HG03354 (cell line): ENCODE data around the gene ADAM23.

Experiments
- ATAC-seq: cut with Tn5 transposase; IDR thresholded peaks from one replicate; pipeline ENCODE4 v1.9.1; 2021; ENCODE audit warnings: mild to moderate bottlenecking; ENCODE audit not compliant: unreplicated experiment, poor library complexity, severe bottlenecking

The ADAM23 gene

DNA sequence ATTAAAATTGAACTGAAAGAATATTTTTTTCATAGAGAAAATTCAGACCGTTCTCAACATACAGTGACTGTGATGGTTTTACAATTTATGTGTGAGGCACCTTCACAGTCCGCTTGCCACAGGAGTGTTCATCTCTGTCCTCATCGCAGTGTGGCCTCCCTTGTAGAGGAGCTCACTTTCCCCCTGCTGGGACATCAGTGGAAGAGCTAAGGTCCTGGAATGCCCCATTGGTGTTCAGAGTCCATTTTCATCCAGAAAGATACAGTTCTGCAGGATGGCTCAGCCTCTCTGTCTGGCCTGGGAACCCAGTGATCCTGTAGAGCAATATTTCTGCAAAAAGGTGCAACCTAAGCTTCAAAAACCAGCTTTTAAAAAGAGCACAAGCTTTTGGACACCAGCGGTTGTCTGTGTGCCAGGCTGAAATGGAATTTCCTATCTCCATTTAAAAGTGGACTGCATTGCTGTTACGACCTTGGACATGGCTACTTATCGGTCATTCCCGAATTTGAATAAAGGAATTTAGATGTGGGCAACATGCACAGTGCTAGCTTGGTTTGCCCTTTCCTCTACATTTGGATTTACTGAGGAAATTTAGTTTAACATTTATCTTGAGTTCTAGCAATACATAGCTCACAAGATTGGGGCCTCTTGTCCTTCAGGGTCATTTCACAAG lies 172.2 kb downstream of the ADAM23 start:
- ATAC-seq: no peak

DNA sequence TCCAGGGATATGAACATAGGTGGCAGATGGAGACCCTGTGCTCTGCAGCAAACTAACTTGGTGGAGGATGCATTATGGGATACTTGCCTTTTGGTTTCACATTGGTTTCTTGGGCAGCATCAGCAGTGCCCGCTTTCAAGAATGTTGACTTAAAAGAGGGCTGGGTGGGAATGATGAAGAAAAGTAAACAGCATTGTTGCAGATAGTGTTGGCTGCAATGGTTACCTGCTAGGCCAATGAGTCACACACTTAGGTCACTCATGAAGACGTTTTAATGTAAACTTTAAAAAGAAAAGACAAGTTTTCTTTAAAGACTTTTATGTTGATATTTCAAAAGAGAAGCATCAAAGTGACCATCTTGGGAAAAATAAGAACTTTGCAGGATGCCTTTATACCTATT lies 172.8 kb downstream of the ADAM23 start:
- no peak for ATAC-seq

DNA sequence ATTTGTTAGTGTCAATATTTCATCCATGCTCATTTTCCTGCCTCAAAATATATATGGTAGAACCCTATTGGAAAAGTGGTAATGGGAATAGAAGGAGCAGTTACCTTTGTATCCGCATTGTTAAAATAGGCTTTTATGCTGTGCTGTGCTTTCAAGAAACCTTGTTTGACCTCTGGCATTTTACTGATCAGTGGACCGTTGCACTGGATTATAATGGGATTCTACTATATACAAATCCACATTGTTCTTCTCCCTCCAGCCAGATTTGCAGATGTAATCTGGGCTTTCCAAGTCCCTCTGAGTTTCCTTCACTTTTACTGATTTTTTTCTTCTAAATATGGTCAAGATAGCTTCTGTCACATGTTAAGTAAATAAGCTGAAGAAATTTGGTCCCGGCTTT lies 175.7 kb downstream of the ADAM23 start:
- ATAC-seq: no peak

DNA sequence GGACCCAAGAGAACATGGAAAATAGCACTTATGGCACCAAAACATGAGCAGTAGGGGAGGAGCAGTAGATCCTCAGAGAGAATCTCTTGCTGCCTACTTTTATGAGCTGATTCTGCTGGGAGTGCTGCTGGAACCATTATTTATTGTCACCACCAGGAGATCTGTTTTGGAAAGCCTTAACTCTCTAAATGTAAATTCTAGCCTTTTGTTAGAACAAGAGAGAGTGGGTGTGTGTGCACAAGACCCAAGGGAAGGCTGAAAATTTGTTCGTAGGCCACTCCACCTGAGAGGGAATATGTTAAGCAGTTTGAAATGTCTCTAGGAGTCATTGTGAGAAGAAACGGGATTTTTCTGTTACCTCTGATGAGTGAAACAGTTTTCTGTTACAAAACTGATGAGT lies 182.8 kb downstream of the ADAM23 start:
- ATAC-seq: no peak

DNA sequence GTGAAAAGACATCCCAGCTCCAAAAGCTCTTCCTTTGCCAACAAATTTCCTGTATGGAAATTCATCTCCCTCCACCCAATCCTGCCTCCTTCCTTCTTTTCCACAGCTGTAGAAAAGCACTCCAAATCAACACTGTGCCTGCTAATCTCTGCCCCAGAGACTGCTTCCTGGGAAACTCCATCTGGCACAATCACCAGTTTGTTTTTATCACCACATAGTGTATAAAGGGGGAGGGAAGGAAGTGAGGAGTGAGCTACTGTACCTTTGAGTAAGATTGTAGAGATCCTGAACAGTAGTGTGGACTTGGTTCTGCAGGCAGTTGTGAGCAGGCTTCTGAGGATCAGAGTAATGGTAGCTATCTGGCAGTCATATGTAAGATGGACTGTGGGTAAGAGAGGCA lies 184.3 kb downstream of the ADAM23 start:
- ATAC-seq: no peak

DNA sequence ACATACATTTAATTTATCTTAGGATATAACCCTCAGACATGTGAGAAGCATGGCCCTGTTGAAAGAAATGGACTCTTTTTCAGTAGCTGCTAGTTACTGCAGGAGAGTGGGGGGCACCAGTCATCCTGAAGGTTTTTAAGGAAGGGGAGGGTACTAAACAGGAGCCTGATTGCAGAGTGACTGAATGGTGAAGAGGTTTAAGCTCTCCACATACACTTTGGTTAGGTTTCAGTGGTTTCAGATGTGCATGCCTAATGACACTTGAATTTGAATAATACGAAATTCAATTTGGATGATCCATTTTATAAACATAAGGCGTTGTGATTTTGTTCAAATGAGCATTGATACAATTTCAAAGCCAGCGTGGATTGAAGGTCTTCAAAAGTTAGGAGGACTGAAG lies 188.0 kb downstream of the ADAM23 start:
- ATAC-seq: no peak

DNA sequence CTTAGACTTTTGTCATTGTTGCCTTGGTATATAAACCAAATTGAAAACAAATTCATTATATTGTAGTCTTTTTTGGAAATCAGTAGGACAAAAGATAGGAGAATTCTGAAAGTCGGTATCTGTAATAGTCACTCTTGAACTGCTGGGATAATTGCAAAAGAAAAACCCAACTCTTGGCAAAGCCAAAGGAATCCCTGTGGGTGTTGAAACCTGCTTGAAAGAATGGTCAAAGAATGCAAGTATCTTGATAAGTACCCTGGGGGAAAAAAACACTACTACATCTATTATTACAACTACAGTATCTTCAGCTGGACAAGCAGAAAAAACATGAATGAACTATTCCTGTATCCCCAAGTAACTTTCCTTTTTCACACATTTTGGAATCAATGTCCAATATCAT lies 191.7 kb downstream of the ADAM23 start:
- no peak for ATAC-seq

DNA sequence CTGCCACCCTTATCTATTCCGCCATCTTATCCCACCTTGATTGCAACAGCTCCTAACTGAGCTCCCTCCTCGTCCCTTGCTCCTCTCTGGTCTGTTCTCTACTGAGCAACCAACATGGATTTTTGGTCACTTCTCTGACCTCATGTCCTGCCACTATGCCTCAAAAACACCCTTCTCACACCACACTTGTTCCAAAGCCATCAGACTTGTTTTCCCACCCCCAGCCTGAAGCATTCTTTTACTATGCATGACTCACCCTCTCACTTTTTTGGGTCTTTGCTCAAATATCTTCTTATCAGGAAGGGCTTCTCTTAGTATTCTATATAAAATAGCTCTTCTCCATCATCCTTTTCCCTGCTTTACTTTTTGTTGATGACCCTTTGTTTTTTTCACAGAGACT lies 196.3 kb downstream of the ADAM23 start:
- ATAC-seq: no peak

DNA sequence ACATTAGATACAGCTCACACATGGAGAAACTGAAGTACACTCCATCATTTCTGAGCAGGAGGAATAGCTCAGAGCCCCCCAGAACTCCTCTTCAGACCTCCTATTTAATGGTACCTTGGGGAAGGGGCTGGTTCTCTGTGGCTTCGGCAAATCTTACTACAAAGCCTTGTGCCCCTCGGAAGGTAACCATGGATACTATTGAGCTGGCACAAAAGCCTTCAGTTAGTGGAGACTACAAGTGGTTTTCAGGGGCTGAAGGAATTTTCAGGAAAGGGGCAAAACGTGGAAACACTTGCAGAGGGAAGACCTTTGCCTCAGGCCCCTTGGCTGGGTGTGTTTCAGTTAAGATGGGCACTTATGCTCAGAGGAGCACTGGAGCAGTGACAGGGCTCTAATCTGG lies 197.9 kb downstream of the ADAM23 start:
- no peak for ATAC-seq

DNA sequence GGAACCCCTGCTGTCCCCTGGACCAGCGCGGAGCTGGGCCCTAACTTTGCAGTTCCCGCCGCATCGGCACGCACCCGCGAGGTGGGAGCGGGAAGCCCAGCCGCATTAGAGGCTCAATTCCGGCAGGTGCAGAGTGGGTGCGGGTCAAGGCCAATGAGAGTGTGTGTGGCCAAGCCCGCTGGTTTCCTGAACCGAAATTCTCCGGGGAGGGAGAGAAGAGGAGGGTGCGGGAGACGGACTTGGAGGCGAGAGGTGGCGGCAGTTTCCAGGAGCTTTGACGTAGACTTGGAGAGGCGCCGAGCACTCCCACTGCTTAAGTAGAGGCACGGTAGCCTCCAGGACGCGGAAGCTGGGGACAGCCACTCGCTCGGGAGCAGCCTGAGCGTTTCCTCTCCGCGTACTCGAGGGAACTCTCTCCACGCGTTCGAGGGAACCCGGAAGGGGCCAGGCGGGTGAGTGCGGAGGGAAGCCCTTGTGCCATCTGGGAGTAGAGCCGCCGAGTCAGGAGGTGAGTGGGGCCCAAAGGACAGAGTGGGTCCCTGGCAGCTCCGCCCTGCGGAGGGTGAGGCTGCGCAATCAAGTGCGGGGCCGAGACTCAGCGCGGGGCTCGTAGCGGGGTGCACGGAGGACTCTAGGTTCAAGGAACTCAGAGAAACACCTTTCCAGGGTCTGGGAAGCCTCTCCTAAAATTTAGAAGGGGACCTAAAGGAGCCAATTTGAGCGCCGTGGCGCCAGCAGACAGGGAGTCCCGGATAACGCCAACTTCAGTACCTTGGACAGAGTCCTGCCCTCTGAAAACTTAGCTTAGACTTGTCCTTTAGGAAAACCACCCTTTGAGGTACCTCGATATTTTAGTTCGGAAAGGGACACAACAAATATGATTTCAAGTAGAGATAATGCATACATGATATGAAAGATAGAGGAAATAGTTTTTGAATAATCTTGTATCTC lies 199.0 kb downstream of the ADAM23 start, which contains the start of gene FAM237A:
Gene FAM237A (plus strand): TSS at position 413 of the 951 bp plus-strand sequence. CDS start 1,750 bp downstream, outside the sequence.
- no peak for ATAC-seq

DNA sequence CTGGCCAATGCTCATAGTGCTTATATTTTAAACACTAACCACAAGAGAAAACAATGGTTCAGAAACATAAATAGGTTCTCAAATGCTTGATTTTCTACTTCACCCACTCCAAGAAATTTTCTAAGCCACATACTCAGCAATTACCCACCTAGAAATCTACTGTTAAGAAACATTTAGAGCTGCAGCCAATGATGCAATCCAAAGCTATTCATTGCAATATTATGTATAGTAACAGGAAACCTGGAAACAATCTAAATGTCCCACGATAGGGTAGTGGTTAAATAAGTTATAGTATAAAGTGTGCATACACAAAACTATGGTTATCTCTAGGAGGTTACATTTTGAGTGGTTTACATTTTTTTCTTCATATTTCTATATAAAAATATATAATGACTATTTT lies 204.7 kb downstream of the ADAM23 start:
- ATAC-seq: no peak

DNA sequence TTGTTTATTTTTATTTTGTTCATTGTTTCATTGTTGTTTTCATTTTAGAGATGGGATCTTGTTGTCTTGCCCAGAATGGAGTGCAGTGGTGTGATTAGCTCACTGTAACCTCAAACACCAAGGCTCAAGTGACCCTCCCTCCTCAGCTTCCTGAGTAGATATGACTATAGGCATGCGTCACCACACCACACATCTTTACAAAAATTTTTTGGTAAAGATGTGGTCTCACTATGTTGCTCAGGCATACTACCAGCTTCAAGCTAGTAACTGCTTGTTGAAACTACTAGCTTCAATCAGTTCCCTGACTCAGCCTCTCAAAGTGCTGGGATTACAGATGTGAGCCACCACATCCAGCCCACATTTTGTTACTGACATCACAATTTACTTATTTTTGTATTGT lies 213.8 kb downstream of the ADAM23 start:
- ATAC-seq: no peak

DNA sequence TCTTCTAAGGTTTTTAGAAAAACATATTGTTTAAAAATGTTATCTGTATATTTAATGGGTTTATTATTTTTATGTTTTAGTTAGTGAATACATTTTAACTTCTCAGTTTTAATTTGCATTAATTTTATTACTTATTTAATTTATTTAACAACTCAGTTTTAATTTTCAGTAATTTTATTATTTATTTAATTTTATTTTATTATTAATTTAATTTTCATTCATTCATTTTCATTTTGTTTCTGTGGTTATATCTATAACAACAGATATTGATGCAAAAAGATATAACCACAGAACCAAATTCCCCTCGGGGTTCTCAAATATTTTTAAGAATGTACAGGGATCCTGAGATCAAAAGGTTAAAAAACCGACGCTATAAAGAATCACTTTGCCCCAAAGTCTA lies 221.9 kb downstream of the ADAM23 start:
- no peak for ATAC-seq
